H1 (cell line): ENCODE results near the gene ANKRD13C. TPM values are rescaled to one million over a fixed set of nuclear protein-coding genes. Genes with fewer than 3 reads are reported as not detected.

Experiments
- CTBP2 ChIP-seq: IDR thresholded peaks from 2 replicates; pipeline ENCODE4 v1.7.0; 2011; ENCODE audit warnings: borderline replicate concordance, mild to moderate bottlenecking, moderate library complexity, mixed read lengths, low read length; ENCODE audit not compliant: insufficient read depth, insufficient read length
- JUND ChIP-seq: IDR thresholded peaks from 2 replicates; pipeline ENCODE4 v1.6.1; 2011; ENCODE audit warnings: mild to moderate bottlenecking, improper control_type of control experiment, low read length
- polyA plus RNA-seq, 7 experiments: library from polyadenylated mRNA; depleted of rRNA in 3 of 7; stranded (reverse) in 5 of 7; unstranded in 2 of 7; fragments of >200 nt in 5 of 7; fragments of 200-250 nt in 2 of 7; gene quantifications; 1 replicate in 5 of 7; 2 replicates in 1 of 7; 4 replicates in 1 of 7; pipeline versions ENCODE4 v1.2.1 to v1.2.3, GENCODE V29; 2011 to 2013; ENCODE audit warnings: missing spikeins in 2 of 7, mixed read lengths in 2 of 7
- total RNA-seq: library from RNA; stranded (reverse); fragmentation: NEBNext Ultra II Directional; extraction: Animal tissue kit (Norgen Biotek cat#: 25700); gene quantifications from 2 replicates; pipeline ENCODE4 v1.2.1, GENCODE V29; 2021
- TF ChIP-seq, protein P1 (sequence below): IDR thresholded peaks from 2 replicates; pipeline ENCODE4 v1.6.1; 2011; ENCODE audit warnings: low read depth, mild to moderate bottlenecking, low read length; ENCODE audit not compliant: insufficient read depth

ANKRD13C gene
- total and polyA plus RNA-seq, 2 of the 8 experiments (the other 6 are each of a cell fraction or from before 2014, with no cell fraction given) = 4.8 to 21.7 TPM

DNA sequence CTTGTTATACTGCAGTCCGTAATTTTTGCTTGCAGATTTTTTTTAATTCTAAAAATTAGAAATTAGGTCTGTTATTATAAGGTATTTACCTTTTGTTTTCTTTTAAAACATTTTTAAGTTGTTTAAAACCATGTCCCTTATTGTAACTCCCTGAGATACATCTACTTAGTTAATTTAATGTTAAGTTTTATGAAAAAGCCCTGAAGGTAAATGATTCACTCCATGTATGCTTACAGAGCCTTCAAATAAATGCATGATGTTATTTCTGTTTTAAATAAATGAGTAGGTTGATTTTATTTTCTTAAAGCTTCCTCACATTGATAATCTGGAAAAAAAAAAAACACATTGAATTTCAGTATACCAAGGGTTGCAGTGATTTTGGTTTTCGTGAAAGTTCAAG is 125.9 kb downstream of the ANKRD13C start (continued):
- TF ChIP-seq, protein P1, sequence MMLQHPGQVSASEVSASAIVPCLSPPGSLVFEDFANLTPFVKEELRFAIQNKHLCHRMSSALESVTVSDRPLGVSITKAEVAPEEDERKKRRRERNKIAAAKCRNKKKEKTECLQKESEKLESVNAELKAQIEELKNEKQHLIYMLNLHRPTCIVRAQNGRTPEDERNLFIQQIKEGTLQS = no peak
- TF ChIP-seq CTBP2 = no peak
- TF ChIP-seq JUND = no peak
